Stimulated activated CD4-positive, alpha-beta T cell treated with anti-CD3 and anti-CD28 coated beads, Interleukin-1b, Interleukin-23, amount 100 ng/mL, for 24 hours (primary cell): ENCODE data around the gene TRMT1.

Source experiments
- DNase-seq, 4 experiments: peaks; one replicate each; pipeline ENCODE4 v3.0.0-alpha.2; 2020; ENCODE audit warnings: low read depth in 4 of 4, low spot score in 1 of 4

Gene TRMT1

GRCh38 chr19:13057147-13057572 lies 59.4 kb downstream of the TRMT1 start:
- DNase-seq, result no peak

GRCh38 chr19:13056052-13056660 lies 60.4 kb downstream of the TRMT1 start:
- DNase-seq, result no peak

DNA sequence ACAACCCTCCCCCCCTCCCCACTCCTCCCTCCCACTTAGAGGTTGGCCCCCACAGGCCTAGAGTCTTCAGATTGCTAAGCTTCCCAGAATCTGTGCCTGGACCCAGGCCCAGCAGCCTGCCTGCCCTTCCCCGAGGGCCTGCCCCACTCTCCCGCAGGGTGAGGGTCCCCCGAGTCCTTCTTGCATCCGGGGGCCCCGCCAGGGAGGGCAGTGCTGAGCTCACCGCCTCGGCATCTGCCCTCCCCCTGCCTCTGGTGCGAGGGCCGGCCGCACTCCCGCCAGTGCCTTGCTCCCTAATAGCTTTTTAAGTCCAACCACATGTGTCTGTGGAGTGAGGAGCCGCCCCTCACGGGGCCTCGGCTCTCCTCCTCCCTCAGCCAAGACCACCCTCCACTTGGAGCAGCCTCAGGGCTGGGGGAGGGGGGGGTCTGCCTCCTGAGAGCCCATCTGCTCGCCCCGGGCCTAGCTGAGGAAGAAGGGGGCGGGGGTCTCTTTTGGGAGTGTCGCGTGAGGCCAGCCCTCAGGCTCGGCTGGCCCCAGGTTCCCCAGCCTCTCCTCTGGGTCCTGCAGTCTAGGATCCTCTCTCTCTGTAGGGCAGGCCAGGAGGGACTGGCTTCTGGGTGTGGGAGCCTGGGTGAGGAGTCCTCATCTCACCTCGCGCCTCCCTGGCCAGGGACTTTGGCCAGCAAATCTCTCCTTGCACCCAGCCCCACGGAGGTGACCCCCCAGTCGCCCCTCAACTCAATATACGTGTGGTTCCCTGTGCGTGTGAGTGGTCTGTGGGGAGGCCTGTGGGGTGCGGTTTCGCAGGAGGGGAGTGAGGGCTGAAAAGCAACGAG lies 61.1 kb downstream of the TRMT1 start:
- no peak for DNase-seq
